Activated CD4-positive, alpha-beta T cell treated with anti-CD3 and anti-CD28 coated beads for 4 hours (primary cell): ENCODE results near the gene CRYL1.

Source experiments
- DNase-seq, 2 donors: peaks; one replicate each; pipeline ENCODE4 v3.0.0-alpha.2; 2020

Gene CRYL1

DNA sequence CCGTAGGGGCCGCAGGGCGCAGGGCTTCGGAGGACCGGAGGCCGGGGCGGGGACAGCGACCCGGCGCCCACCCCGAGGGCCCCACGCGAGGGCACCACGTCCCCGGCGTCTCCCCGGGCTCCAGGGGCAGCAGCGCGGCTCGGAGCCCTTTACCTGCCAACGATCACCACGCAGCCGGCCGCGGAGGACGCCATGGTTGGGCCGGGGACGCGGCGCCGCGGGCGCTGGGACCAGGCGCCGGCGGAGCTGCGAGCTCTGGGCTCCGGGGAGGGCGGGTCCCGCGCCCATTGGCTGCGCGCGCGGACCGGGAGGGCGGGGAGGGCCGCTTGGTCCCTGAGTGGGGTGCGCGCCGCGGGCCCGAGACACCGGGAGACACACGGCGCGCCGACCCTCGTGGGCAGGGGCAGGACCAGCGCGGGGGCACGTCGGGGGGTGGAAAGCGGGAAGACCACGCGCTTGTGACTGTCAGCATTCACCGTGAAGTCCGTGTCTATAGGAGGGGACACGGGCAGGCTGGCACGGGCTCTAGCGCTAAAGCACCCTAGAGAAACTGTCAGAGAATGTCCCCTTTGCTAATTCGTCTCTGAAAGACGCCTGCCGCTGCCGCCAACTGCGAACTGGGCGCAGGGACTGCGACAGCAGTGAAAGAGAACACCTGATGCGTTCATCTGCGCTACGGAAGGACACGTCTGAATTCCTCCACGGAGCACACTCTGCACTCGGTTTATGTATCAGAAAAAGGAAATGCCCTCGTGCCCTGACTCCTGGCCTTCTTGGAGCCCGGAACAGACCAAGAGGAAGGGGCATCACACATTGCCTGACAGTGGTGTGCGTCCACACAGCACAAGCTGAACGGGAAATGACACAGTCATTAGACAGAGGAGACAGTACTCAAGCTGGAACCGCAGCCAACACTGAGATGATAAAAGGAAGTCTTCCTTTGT lies at the start of gene CRYL1:
TSS of gene CRYL1 (minus strand) at position 257 of the 944 bp plus-strand sequence. CDS start at position 194, 63 bp downstream.
- peak; percentile 68 to 76 for DNase-seq

DNA sequence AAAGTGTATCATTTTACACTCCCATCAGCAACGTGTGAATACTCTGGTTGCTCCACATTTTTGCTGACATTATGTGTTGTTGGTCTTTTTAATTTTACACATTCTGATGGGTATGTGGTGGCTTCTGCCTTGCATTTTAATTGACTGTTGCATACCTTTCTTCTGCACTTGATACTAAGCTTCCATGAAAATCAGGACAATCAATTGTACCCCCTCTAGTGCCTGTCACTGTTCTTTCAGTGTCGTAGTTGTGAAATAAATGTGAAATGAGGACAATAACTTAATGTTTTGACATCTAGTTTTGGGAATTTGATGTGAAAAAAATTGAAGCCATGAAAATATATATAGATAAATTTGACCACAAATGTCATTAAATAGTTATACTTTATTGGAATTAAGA lies 48.0 kb upstream of the CRYL1 start:
- DNase-seq: no peak

- DNase-seq: no peak
Measured at GRCh38 chr13:20573186-20573585, 47.5 kb upstream of the CRYL1 start.

DNA sequence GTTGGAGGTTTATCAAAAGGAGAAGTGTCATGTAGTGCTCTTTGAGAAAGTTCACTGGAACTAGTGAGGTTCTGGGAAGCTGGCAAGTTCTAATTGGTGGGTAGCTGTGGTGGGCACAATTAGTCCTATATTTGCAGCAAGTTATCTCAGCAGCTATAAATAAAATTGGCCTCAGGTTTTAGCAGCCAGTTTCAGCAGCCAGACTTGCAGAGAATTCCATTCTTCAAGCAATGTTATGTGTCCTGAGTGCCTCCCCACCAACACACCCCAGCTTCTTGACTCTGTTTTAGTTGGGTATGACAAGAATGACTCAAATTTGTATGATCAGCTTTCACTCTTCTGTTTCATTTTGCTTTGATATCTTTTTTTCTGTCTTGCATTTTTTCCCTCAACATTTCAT lies 46.0 kb upstream of the CRYL1 start:
- no peak for DNase-seq

DNA sequence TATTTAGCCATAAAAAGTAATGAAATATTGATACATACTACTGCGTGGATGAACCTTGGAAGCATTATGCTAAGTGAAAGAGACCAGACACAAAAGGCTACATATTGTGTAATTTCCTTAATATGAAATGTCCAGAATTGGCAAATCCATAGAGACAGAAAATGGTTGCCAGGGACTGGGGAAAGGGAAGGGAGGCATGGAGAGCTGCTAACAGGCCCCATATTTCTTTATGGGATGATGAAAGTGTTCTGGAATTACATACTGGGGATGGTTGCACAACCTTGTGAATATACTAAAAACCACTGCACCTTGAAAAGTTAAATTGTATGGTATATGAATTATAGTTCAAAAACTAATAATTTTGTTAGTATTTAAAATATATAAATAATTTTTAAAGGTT lies 44.9 kb upstream of the CRYL1 start:
- no peak for DNase-seq

GRCh38 chr13:20567881-20568528 lies 42.3 kb upstream of the CRYL1 start:
- DNase-seq: no peak

GRCh38 chr13:20566898-20567874 lies 41.5 kb upstream of the CRYL1 start, which contains the start of gene IFT88:
Gene IFT88 (plus strand): TSS chr13:20567157. CDS start chr13:20574386, 7,229 bp downstream.
- peak; percentile 80 to 82 for DNase-seq

DNA sequence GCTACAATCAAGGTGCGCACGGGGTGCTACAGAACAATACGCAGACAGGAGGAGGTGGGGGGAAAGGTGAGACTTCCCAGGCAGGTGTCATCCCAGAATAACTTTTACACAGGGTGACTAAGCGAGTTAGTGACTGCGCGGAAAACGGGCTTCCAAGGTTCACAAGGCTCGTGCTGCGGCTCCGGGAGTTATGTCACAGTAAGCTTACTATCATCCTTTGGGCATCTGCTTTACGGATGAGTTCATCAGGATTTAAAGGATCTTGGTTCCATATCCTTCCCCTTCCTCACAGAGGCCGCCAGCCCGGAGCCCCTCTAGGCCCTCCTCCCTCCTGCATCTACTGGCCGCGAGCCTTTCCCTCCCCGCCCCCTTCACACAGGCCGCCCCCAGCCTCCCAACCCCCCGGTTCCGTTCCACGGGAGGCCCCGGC lies 40.8 kb upstream of the CRYL1 start:
- peak in 1 of 2 donors; percentile 34 for DNase-seq

GRCh38 chr13:20565115-20565736 lies 39.6 kb upstream of the CRYL1 start:
- no peak for DNase-seq

GRCh38 chr13:20561741-20562140 lies 36.1 kb upstream of the CRYL1 start:
- no peak for DNase-seq

DNA sequence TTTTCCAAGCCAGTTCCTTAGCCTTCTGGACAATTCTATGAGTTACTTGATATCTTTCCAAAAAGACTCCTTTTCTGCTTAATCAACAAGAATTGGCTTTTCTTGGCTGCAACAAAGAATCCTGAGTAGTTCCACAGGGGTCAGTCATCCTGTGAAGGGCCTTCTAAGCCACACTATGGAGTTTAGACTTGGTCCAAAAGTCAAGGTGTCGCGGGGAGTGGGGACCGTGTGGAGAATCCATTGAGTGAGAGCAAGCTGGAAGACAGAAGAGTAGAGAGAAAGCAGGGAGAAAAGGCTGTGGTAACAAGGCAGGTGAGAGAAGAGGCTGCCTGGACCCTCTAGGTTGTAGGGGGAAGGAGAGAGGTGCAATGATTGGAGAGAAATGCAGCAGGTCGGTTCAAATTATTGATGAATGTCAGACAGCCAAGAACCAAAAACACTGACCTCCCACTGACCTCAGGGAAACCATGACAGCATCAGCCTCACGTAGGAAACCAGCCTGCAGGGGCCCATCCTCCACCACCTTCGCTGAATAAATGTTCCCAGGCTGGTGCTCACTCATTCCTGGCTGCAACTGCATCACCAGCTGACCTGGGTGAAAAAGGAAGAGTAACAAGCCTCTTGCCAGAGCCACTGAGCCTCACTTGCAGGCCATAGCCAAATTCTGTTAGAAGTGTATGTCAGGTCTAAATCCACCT lies 34.2 kb upstream of the CRYL1 start:
- no peak for DNase-seq

- DNase-seq: no peak
Measured at GRCh38 chr13:20558982-20559381, 33.3 kb upstream of the CRYL1 start.

DNA sequence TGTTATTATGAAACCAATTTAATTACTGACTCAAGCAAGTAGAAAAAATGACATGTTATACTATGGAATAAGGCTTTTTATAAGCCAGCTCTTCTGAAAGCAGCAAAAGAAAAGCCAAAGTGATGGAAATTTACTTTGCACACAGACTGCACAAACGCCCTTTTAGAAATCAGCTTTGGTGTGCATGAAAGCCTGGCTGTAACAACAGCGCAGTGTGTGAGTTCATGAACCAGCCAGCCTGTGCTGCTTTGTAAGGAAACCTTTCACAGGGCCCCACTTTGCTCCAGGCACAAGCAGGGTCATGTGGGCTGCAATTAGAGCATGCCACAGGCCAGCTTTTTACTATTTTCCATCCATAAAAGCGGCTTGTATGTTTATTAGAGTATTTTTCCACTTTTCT lies 27.7 kb upstream of the CRYL1 start:
- no peak for DNase-seq

- no peak for DNase-seq
Measured at GRCh38 chr13:20550799-20551198, 25.1 kb upstream of the CRYL1 start.

DNA sequence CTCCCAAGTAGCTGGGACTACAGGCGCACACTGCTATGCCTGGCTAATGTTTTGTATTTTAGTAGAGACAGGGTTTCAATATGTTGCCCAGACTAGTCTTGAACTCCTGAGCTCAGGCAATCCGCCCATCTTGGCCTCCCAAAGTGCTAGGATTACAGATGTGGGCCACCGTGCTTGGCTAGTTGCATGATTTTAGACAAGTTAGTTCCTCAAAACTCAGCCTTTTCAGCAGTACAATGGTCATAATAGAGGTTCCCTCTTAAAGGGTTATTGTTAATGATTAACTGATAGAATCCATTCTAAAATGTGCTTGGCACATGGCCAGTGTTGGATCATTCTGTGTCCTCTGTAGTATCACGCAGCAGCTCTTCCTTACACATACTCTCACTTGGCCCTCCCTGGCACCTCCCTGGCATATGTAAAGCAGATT lies 21.8 kb upstream of the CRYL1 start:
- DNase-seq: no peak

DNA sequence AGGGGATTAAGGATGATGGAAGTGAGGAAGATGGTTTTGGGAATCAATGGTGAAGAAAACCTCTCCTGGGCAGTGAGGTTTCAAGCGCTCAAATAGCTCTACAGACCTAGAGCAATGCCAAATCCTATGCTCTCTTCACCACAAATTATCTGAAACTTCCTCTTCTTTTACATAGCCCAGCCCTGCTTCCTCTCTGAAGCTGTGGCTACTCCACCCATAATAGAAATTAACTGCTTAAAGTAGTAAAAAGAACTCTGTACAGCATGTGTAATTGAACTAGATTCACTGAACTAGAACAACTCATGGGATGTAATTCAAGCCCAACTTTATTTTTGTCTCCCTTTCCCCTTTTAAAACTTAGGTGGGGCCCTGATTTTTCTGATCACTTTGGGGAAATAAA lies 20.9 kb upstream of the CRYL1 start:
- DNase-seq: no peak

DNA sequence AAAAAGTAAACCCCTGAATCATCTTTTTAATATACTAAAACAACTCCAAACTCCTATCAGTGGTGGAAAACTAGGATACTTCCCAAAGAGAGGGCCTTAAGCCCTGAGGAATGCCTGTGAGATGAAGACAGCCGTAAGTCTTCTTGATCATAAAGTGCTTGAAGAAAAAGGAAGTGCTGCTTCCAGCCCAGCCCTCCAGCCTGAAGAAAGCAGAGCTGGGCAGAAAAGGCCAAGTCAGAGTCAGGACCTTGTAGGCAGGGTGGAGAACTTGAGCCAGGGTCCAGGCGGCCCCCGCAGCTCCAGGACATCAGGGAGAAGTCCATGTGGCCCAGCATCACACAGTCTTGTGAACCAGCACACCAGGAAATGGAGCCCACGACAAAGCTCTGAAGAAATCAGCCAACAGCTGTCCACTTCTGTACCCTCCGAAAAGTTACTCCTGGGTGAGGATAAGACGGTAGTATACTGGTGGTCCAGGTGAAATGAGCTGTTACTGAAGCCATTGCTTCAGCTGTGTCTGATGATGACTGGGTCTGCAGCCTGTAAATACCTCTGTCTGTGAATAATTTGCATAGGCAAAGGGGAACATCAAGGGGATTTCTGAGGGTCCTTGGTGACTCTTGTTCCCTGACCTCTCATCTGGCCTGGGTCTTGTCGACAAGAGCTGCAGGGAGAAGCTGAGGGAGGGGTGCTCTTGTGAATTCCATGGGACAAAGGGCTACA lies 18.7 kb upstream of the CRYL1 start:
- DNase-seq: no peak

DNA sequence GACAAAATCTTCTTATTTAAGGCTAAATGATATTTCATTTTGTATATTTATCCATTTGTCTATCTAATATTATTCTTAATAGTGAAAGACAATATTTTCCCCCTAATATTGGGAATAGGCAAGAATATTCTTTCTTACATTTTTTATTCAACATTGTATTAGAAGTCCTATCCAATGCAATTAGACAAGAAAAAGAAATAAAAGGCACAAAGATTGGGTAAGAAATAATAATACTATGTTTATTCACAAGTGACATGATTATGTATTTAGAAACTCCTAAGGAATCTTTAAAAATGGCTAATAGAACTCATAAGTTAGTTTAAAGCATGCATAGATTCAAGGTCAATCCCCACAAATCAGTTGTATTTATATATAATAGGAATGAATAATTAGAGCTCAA lies 11.3 kb upstream of the CRYL1 start:
- DNase-seq: no peak

DNA sequence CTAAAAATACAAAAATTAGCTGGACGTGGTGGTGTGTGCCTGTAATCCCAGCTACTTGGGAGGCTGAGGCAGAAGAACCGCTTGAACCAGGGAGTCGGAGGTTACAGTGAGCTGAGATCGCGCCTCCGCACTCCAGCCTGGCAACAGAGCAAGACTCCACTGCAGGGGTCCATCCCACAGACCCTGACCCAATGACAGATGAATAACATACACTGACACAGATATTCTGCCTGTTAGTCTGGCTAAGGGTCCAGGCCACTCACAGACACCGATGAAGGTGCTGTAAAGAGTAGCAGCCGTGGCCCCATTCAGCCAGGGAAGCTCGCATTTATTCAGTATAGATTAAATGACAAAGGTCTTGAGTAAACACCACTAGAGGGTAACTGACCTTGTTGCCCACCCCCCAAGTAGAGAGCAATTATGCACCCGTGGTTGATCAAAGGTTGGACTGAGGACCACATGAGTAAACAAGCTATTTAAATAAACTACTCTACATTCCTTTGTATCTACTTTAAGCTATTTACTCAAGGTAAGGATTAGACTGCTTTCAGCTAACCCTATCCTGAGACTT lies 8.5 kb upstream of the CRYL1 start:
- no peak for DNase-seq

DNA sequence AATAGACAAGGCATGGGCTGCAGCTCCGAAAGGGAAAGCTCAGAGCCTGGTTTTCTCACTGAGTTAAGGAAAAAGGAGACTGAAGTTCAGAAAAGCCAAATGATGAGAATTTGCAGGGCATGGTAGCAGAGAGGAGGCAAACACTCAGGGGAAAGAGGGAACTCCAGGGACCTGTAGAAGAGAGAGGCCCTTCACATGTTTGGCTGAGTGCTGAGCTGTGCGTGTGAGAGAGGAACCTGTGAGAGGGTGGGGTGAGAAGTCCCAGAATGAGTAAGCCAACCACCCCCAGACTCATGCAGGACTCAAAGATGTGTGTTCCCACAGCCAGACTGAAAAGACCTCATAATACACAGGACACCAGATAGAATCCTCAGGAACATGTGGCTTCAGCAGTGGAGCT lies 2.8 kb upstream of the CRYL1 start:
- DNase-seq: no peak

DNA sequence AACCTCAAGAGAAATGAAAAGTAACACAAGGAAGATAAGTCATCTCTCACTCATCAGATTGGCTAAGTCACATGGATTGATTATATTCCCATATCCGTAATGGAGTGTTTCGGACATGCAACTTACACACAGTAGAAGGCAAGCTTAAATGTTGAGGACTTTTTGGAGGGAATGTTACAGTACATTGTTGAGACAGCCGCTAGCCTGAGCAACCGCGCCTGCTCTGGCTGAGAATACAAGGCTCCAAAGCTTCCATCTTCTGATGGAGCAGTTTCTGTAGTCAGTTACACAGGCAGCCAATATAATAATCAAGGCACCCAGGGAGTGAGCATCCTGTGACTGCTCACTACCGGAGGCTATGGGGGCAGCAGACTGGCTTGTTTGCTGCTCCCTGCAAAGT lies 1.0 kb upstream of the CRYL1 start:
- no peak for DNase-seq
